Right lobe of liver (tissue), 4 donors: ENCODE measurements around the gene SSTR3.

ENCODE experiments used
- POLR2A ChIP-seq: fragments of 450-650 bp; IDR thresholded peaks from one replicate; pipeline ENCODE4 v1.6.1; 2017; ENCODE audit warnings: antibody characterized with exemption, mild to moderate bottlenecking
- TF ChIP-seq, protein P1 (sequence below), 4 donors: fragments of 200-600 bp in 3 of 4; fragments of 450-650 bp in 1 of 4; IDR thresholded peaks; one replicate each; pipeline versions ENCODE4 v1.5.1 to v1.8.0; 2016 to 2022; ENCODE audit warnings: antibody characterized with exemption in 4 of 4, mild to moderate bottlenecking in 2 of 4
- donor health status: DM: no; HTN: no; CAD: no.
- donor health status: DM: no; HTN: no; CAD: no.
- donor health status: DM: no; HTN: yes; CAD: no.

- TF ChIP-seq, protein P1, sequence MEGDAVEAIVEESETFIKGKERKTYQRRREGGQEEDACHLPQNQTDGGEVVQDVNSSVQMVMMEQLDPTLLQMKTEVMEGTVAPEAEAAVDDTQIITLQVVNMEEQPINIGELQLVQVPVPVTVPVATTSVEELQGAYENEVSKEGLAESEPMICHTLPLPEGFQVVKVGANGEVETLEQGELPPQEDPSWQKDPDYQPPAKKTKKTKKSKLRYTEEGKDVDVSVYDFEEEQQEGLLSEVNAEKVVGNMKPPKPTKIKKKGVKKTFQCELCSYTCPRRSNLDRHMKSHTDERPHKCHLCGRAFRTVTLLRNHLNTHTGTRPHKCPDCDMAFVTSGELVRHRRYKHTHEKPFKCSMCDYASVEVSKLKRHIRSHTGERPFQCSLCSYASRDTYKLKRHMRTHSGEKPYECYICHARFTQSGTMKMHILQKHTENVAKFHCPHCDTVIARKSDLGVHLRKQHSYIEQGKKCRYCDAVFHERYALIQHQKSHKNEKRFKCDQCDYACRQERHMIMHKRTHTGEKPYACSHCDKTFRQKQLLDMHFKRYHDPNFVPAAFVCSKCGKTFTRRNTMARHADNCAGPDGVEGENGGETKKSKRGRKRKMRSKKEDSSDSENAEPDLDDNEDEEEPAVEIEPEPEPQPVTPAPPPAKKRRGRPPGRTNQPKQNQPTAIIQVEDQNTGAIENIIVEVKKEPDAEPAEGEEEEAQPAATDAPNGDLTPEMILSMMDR (IDR thresholded peaks at IDR 0.05): no peak
- TF ChIP-seq POLR2A: no peak
These were observed 47.8 kb downstream of the SSTR3 start for GRCh38 chr22:37164505-37164887.
